Endothelial cell of umbilical vein (primary cell): ENCODE data around the gene NFKBIA. TPM values are rescaled to one million over a fixed set of nuclear protein-coding genes. Genes with fewer than 3 reads are reported as not detected.
A peak's percentile ranks its signal among the peaks of the same experiment; 100 is the strongest.

ENCODE experiments used
- BruUV-seq: library from RNA; stranded (reverse); fragments of 400-500 nt; replicated peaks from 2 replicates; lab custom pipeline; 2021; lab: Mats Ljungman, UMichigan
- CTCF ChIA-PET: fragments of 300-600, 350-600 bp; sonication (Branson Sonifier 250); formaldehyde crosslinking; loops from one replicate; lab custom pipeline; 2021; ENCODE audit warnings: antibody characterized with exemption, inconsistent platforms; lab: Charles Lee
- POLR2A ChIA-PET: fragments of 300-600, 350-600 bp; sonication (Branson Sonifier 250); formaldehyde crosslinking; loops from one replicate; lab custom pipeline; 2021; ENCODE audit warnings: antibody characterized with exemption, inconsistent platforms; lab: Charles Lee
- DNase-seq: peaks from one replicate; pipeline ENCODE4 v3.0.0-alpha.2; 2011; ENCODE audit warnings: low read depth, low spot score
- FAIRE-seq: peaks from 2 replicates; lab custom pipeline; 2011; peaks lifted over from hg19 to GRCh38; lab: Jason Lieb, UNC
- H2AFZ ChIP-seq: 2 replicates; pipeline ENCODE4 v1.6.0; 2012; ENCODE audit warnings: low read depth, low read length, control low read depth, inconsistent platforms
- H3K27ac ChIP-seq: 2 replicates; pipeline ENCODE4 v1.5.1; 2011; ENCODE audit warnings: low read depth, mild to moderate bottlenecking, control low read depth, low read length, moderate library complexity; ENCODE audit not compliant: insufficient read depth
- H3K27me3 ChIP-seq, 2 experiments: 2 replicates each; pipeline versions ENCODE4 v1.6.0 to v1.6.1; 2011; ENCODE audit warnings: low read length in 2 of 2, mixed read lengths in 1 of 2; ENCODE audit not compliant: control insufficient read depth in 2 of 2, insufficient read depth in 2 of 2
- H3K36me3 ChIP-seq, 2 experiments: 2 replicates in 1 of 2; 3 replicates in 1 of 2; pipeline ENCODE4 v1.5.1; 2011; ENCODE audit warnings: low read length in 2 of 2, mild to moderate bottlenecking in 1 of 2, moderate library complexity in 1 of 2; ENCODE audit not compliant: control insufficient read depth in 2 of 2, insufficient read depth in 2 of 2; ENCODE audit errors: extremely low read depth in 1 of 2
- H3K4me1 ChIP-seq: 3 replicates; pipeline ENCODE4 v1.5.1; 2011; ENCODE audit warnings: mild to moderate bottlenecking, low read length; ENCODE audit not compliant: control insufficient read depth, insufficient read depth; ENCODE audit errors: extremely low read depth
- H3K4me2 ChIP-seq: 2 replicates; pipeline ENCODE4 v1.6.1; 2011; ENCODE audit warnings: low read length, control low read depth, mixed read lengths; ENCODE audit not compliant: insufficient read depth
- H3K4me3 ChIP-seq, 3 experiments: fragments of 200-600 bp in 1 of 3; sonication (generic), shearing (Covaris generic) in 1 of 3; replicated peaks in 1 of 3; 2 replicates each; pipeline ENCODE4 v1.5.1; 2011 to 2016; ENCODE audit warnings: control low read depth in 3 of 3, low read length in 3 of 3, mild to moderate bottlenecking in 2 of 3, inconsistent platforms in 1 of 3, low read depth in 1 of 3, moderate library complexity in 1 of 3; ENCODE audit not compliant: insufficient read depth in 1 of 3
- H3K79me2 ChIP-seq: 2 replicates; pipeline ENCODE4 v1.6.0; 2012; ENCODE audit warnings: low read length, inconsistent platforms; ENCODE audit not compliant: control insufficient read depth, insufficient read depth
- H3K9ac ChIP-seq: replicated peaks from 2 replicates; pipeline ENCODE3; 2011; ENCODE audit warnings: low read length, control low read depth; ENCODE audit not compliant: insufficient read depth; ENCODE audit errors: extremely low read depth
- H3K9me1 ChIP-seq: replicated peaks from 3 replicates; pipeline ENCODE4 v1.6.0; 2011; ENCODE audit warnings: mild to moderate bottlenecking, low read length; ENCODE audit not compliant: control insufficient read depth, insufficient read depth; ENCODE audit errors: extremely low read depth
- H3K9me3 ChIP-seq: replicated peaks from 2 replicates; pipeline ENCODE4 v1.5.1; 2012; ENCODE audit warnings: low read length, inconsistent platforms; ENCODE audit not compliant: control insufficient read depth, insufficient read depth
- H4K20me1 ChIP-seq: replicated peaks from 2 replicates; pipeline ENCODE3; 2011; ENCODE audit warnings: mild to moderate bottlenecking, low read length; ENCODE audit not compliant: control insufficient read depth, insufficient read depth; ENCODE audit errors: extremely low read depth
- CTCF ChIP-seq, 2 donors: IDR thresholded peaks; 1 replicate in 1 of 2; 2 replicates in 1 of 2; pipeline ENCODE4 v1.5.1; 2011; ENCODE audit warnings: low read length in 2 of 2, mild to moderate bottlenecking in 2 of 2, moderate library complexity in 2 of 2, control low read depth in 1 of 2, inconsistent platforms in 1 of 2, low read depth in 1 of 2; ENCODE audit not compliant: insufficient read depth in 1 of 2; ENCODE audit errors: extremely low read depth in 1 of 2
- EZH2 ChIP-seq: IDR thresholded peaks from 2 replicates; pipeline ENCODE4 v1.6.1; 2012; ENCODE audit warnings: borderline replicate concordance, low read depth, mild to moderate bottlenecking, moderate library complexity, low read length, inconsistent platforms; ENCODE audit not compliant: severe bottlenecking
- FOS ChIP-seq: IDR thresholded peaks from 2 replicates; pipeline ENCODE4 v1.6.1; 2011; ENCODE audit warnings: mild to moderate bottlenecking, low read length, moderate library complexity, borderline replicate concordance; ENCODE audit not compliant: insufficient read depth
- GATA2 ChIP-seq: IDR thresholded peaks from 2 replicates; pipeline ENCODE4 v1.7.0; 2011; ENCODE audit warnings: low read depth, mild to moderate bottlenecking, moderate library complexity, mixed read lengths, low read length; ENCODE audit not compliant: insufficient read length, insufficient read depth
- JUN ChIP-seq: IDR thresholded peaks from 2 replicates; pipeline ENCODE4 v1.6.1; 2011; ENCODE audit warnings: borderline replicate concordance, low read depth; ENCODE audit not compliant: insufficient read length, insufficient read depth
- MAX ChIP-seq: IDR thresholded peaks from 2 replicates; pipeline ENCODE4 v1.6.1; 2011; ENCODE audit not compliant: insufficient read depth, insufficient read length
- MYC ChIP-seq: IDR thresholded peaks from one replicate; pipeline ENCODE4 v1.6.1; 2011; ENCODE audit warnings: mild to moderate bottlenecking, low read depth, low read length
- POLR2A ChIP-seq: IDR thresholded peaks from 2 replicates; pipeline ENCODE4 v1.6.1; 2012; ENCODE audit warnings: low read depth, mild to moderate bottlenecking, control low read depth, low read length
- POLR2AphosphoS5 ChIP-seq: IDR thresholded peaks from 2 replicates; pipeline ENCODE4 v1.6.1; 2012; ENCODE audit warnings: low read depth, mild to moderate bottlenecking, control low read depth, low read length, moderate library complexity; ENCODE audit not compliant: insufficient read depth
- dilution Hi-C: fragments of 300-500 bp; cut with MboI; formaldehyde crosslinking; loops from one replicate; pipeline ENCODE4 v1.15.0; 2019; ENCODE audit warnings: low sequenced_read_pairs; ENCODE audit not compliant: extremely low pct_ligation_motif_present
- intact Hi-C: fragments of 100-400 bp; cut with micrococcal nuclease; formaldehyde crosslinking; loops from one replicate; pipeline ENCODE4 v1.10.0; 2022
- polyA plus RNA-seq, 4 experiments: library from polyadenylated mRNA; depleted of rRNA in 3 of 4; stranded (reverse) in 3 of 4; unstranded in 1 of 4; fragments of >200 nt; gene quantifications; 2 replicates each; pipeline versions ENCODE4 v1.2.1 to v1.2.3, GENCODE V29; 2011 to 2012; ENCODE audit warnings: missing spikeins in 1 of 4
- total RNA-seq: library from RNA; stranded (reverse); gene quantifications from 2 replicates; pipeline ENCODE4 v1.2.3, GENCODE V29; 2021

Gene NFKBIA
- total and polyA plus RNA-seq, 2 donors (not counting 3 experiments of a cell fraction or from before 2014, with no cell fraction given): 55.7 to 82.8 TPM

- Histone ChIP-seq H3K4me1 (peaks cover 27% of the 10 kb centered on the region), H4K20me1 (no peaks in the 10 kb centered on the region), H3K9me1 (no peaks in the 10 kb centered on the region), H3K9ac (no peak overlapping the region), H3K27me3 (no peaks in the 10 kb centered on the region), H2AFZ (peak overlapping the region; percentile 13), H3K4me2 (no peak overlapping the region), H3K79me2 (no peaks in the 10 kb centered on the region), H3K27ac (peak overlapping the region; percentile 31), H3K36me3 (no peaks in the 10 kb centered on the region), H3K9me3 (no peaks in the 10 kb centered on the region), H3K4me3 (no peak overlapping the region)
- POLR2A ChIA-PET: interaction anchor here (1.3 kb wide), 1 partner anchor 38 kb away, joined by 13 read pairs; the partner anchor contains the start of gene NFKBIA
- intact Hi-C loops (no loop called here), dilution Hi-C loops (no loop called here)
- no peak for FAIRE-seq
- DNase-seq: peak; percentile 33
- CTCF ChIA-PET: interaction anchor here (0.9 to 1.9 kb wide), 9 partner anchors 8 to 151 kb away, joined by 3 to 10 read pairs (median 5); partner anchors contain the start of gene NFKBIA
- BruUV-seq: no TSS peak
- no peak for TF ChIP-seq JUN
- no peak for TF ChIP-seq GATA2
- no peak for TF ChIP-seq MAX
- no peak for TF ChIP-seq MYC
- TF ChIP-seq POLR2A: no peak
- TF ChIP-seq EZH2: no peak
- TF ChIP-seq CTCF (IDR thresholded peaks at IDR 0.05; ENCODE audit: extremely low read depth in 1 of 2, insufficient read depth in 1 of 2, low read depth in 1 of 2, low read length in 2 of 2): no peak
- no peak for TF ChIP-seq FOS
- no peak for TF ChIP-seq POLR2AphosphoS5
Measured at GRCh38 chr14:35366056-35366451, 38.5 kb downstream of the NFKBIA start.
